Activated CD4-positive, alpha-beta T cell treated with anti-CD3 and anti-CD28 coated beads for 36 hours (primary cell): ENCODE results near the gene COX5A. TPM values are rescaled to one million over a fixed set of nuclear protein-coding genes. Genes with fewer than 3 reads are reported as not detected.

ENCODE experiments used
- ATAC-seq: fragments of 200-7000 bp; cut with Tn5 transposase; one replicate; pipeline ENCODE4 v1.10.0; 2021; ENCODE audit warnings: mild to moderate bottlenecking, moderate library complexity
- CTCF ChIA-PET: fragments of 350-600 bp; sonication (Branson Sonifier 250); formaldehyde crosslinking; loops from one replicate; lab custom pipeline; 2021; ENCODE audit warnings: antibody characterized with exemption; lab: Charles Lee
- POLR2A ChIA-PET: fragments of 350-600 bp; sonication (Branson Sonifier 250); formaldehyde crosslinking; loops from one replicate; lab custom pipeline; 2021; ENCODE audit warnings: antibody characterized with exemption, inconsistent platforms; lab: Charles Lee
- DNase-seq: peaks from one replicate; pipeline ENCODE4 v3.0.0-alpha.2; 2020
- H3K27ac Mint-ChIP-seq: one replicate; pipeline ENCODE4 v1.8.0; 2021; ENCODE audit warnings: mixed read lengths
- H3K27me3 Mint-ChIP-seq: one replicate; pipeline ENCODE4 v1.8.0; 2021; ENCODE audit warnings: mixed read lengths
- H3K36me3 Mint-ChIP-seq: one replicate; pipeline ENCODE4 v1.8.0; 2021; ENCODE audit warnings: low read depth, mixed read lengths
- H3K4me1 Mint-ChIP-seq: one replicate; pipeline ENCODE4 v1.8.0; 2021; ENCODE audit warnings: mixed read lengths
- H3K4me3 Mint-ChIP-seq: one replicate; pipeline ENCODE4 v1.8.0; 2021; ENCODE audit warnings: mild to moderate bottlenecking, moderate library complexity, mixed read lengths
- H3K9me3 Mint-ChIP-seq: one replicate; pipeline ENCODE4 v1.8.0; 2021; ENCODE audit warnings: low read depth, mixed read lengths
- intact Hi-C, 2 experiments: fragments of 100-400 bp; cut with DNase I in 1 of 2; cut with micrococcal nuclease in 1 of 2; formaldehyde crosslinking; loops; one replicate each; pipeline versions ENCODE4 v1.14.2 to v1.15.1; 2022 to 2024; cut with DNase I, micrococcal nuclease
- total RNA-seq, 2 experiments: library from RNA; stranded (reverse); gene quantifications; one replicate each; pipeline ENCODE4 v1.2.3, GENCODE V29; 2021

The COX5A gene
- total RNA-seq, 2 experiments from 2014 or later, result 313 to 319 TPM

- ChIA-PET CTCF (interaction anchor here (0.6 to 1.5 kb wide), 6 partner anchors 15 to 238 kb away, joined by 3 to 4 read pairs (median 3); no protein-coding TSS in a partner anchor), POLR2A (no interaction called here)
- H3K27ac Mint-ChIP-seq, result no peak overlapping the region
- H3K27me3 Mint-ChIP-seq, result peaks cover 25% of the 10 kb centered on the region
- H3K9me3 Mint-ChIP-seq, result no peaks in the 10 kb centered on the region
- no peak overlapping the region for H3K4me3 Mint-ChIP-seq
- H3K4me1 Mint-ChIP-seq, result peaks cover 37% of the 10 kb centered on the region
- DNase-seq (no peak), ATAC-seq (no peak)
- H3K36me3 Mint-ChIP-seq, result no peaks in the 10 kb centered on the region
- intact Hi-C loops, result no loop called here
These were observed 24.3 kb upstream of the COX5A start for GRCh38 chr15:74962219-74962618.

- intact Hi-C loops, result loop anchor here (1.0 to 2.0 kb wide), 3 partner anchors 23 to 240 kb away; partner anchors contain the start of genes C15orf39 (in 1 of the 2) and PPCDC (in 1 of the 2)
- Mint-ChIP-seq H3K4me3 (no peak overlapping the region), H3K27me3 (peaks cover 25% of the 10 kb centered on the region), H3K36me3 (no peaks in the 10 kb centered on the region), H3K9me3 (no peaks in the 10 kb centered on the region), H3K27ac (no peak overlapping the region), H3K4me1 (peaks cover 37% of the 10 kb centered on the region)
- ChIA-PET POLR2A (interaction anchor here (0.6 to 1.1 kb wide), 2 partner anchors 18 to 27 kb away, joined by 3 to 4 read pairs; no protein-coding TSS in a partner anchor), CTCF (interaction anchor here (0.6 to 3.0 kb wide), 7 partner anchors 11 to 239 kb away, joined by 3 to 20 read pairs (median 4); no protein-coding TSS in a partner anchor)
- DNase-seq (no peak), ATAC-seq (no peak)
These were observed 23.7 kb upstream of the COX5A start for GRCh38 chr15:74961616-74962015.

- POLR2A ChIA-PET, result interaction anchor here (0.6 to 1.2 kb wide), 3 partner anchors 18 to 62 kb away, joined by 3 to 6 read pairs (median 4); partner anchors contain the start of gene PPCDC
- peak overlapping the region; percentile 32 for H3K27ac Mint-ChIP-seq
- CTCF ChIA-PET, result interaction anchor here (1.0 to 3.0 kb wide), 8 partner anchors 11 to 193 kb away, joined by 3 to 20 read pairs (median 4); no protein-coding TSS in a partner anchor
- H3K4me1 Mint-ChIP-seq, result peaks cover 37% of the 10 kb centered on the region
- H3K27me3 Mint-ChIP-seq, result peaks cover 25% of the 10 kb centered on the region
- no peak overlapping the region for H3K4me3 Mint-ChIP-seq
- DNase-seq, result peak; percentile 39
- ATAC-seq, result peak; percentile 53
- intact Hi-C loops, result loop anchor here (1.0 to 2.0 kb wide), 3 partner anchors 23 to 240 kb away; partner anchors contain the start of genes C15orf39 (in 1 of the 2) and PPCDC (in 1 of the 2)
- H3K36me3 Mint-ChIP-seq, result no peaks in the 10 kb centered on the region
- H3K9me3 Mint-ChIP-seq, result no peaks in the 10 kb centered on the region
These were observed 23.2 kb upstream of the COX5A start for GRCh38 chr15:74960995-74961588.

- ATAC-seq (no peak), DNase-seq (no peak)
- ChIA-PET POLR2A (interaction anchor here (1.1 to 1.2 kb wide), 2 partner anchors 17 to 63 kb away, joined by 4 to 6 read pairs; partner anchors contain the start of gene PPCDC), CTCF (interaction anchor here (0.8 to 3.0 kb wide), 6 partner anchors 10 to 166 kb away, joined by 3 to 20 read pairs (median 4); no protein-coding TSS in a partner anchor)
- intact Hi-C loops, result loop anchor here in 1 of 2 experiments (2.0 kb wide), 1 partner anchor 63 kb away; the partner anchor contains the start of gene PPCDC
- Mint-ChIP-seq H3K9me3 (no peaks in the 10 kb centered on the region), H3K4me1 (peaks cover 41% of the 10 kb centered on the region), H3K4me3 (no peak overlapping the region), H3K27me3 (peaks cover 25% of the 10 kb centered on the region), H3K36me3 (no peaks in the 10 kb centered on the region), H3K27ac (peak overlapping the region; percentile 72)
These were observed 22.4 kb upstream of the COX5A start for GRCh38 chr15:74960286-74960685.

GRCh38 chr15:74959586-74959939 is 21.7 kb upstream of the COX5A start:
- Mint-ChIP-seq H3K4me1 (peaks cover 46% of the 10 kb centered on the region), H3K27ac (no peak overlapping the region), H3K9me3 (no peaks in the 10 kb centered on the region), H3K36me3 (no peaks in the 10 kb centered on the region), H3K4me3 (no peak overlapping the region), H3K27me3 (peaks cover 25% of the 10 kb centered on the region)
- POLR2A ChIA-PET, result interaction anchor here (0.6 kb wide), 1 partner anchor 409 kb away, joined by 3 read pairs; no protein-coding TSS in a partner anchor
- intact Hi-C loops, result loop anchor here (5.0 to 10.0 kb wide), 3 partner anchors 177 to 493 kb away; partner anchors contain the start of genes CSK (in 1 of the 2) and SIN3A (in 1 of the 2)
- DNase-seq (no peak), ATAC-seq (no peak)
- CTCF ChIA-PET, result interaction anchor here (0.8 to 3.0 kb wide), 6 partner anchors 9 to 165 kb away, joined by 3 to 20 read pairs (median 4); no protein-coding TSS in a partner anchor

GRCh38 chr15:74958908-74959585 is 21.2 kb upstream of the COX5A start:
- Mint-ChIP-seq H3K9me3 (no peaks in the 10 kb centered on the region), H3K4me3 (peak overlapping the region; percentile 38), H3K27me3 (peaks cover 25% of the 10 kb centered on the region), H3K4me1 (peaks cover 46% of the 10 kb centered on the region), H3K36me3 (no peaks in the 10 kb centered on the region), H3K27ac (no peak overlapping the region)
- intact Hi-C loops, result loop anchor here (5.0 to 10.0 kb wide), 3 partner anchors 177 to 493 kb away; partner anchors contain the start of genes CSK (in 1 of the 2) and SIN3A (in 1 of the 2)
- ATAC-seq (no peak), DNase-seq (peak; percentile 17)
- ChIA-PET POLR2A (interaction anchor here (0.6 kb wide), 1 partner anchor 408 kb away, joined by 3 read pairs; no protein-coding TSS in a partner anchor), CTCF (interaction anchor here (0.5 to 3.0 kb wide), 6 partner anchors 9 to 165 kb away, joined by 3 to 20 read pairs (median 3); no protein-coding TSS in a partner anchor)

- intact Hi-C loops, result loop anchor here (5.0 to 10.0 kb wide), 3 partner anchors 176 to 494 kb away; partner anchors contain the start of genes CSK (in 1 of the 2) and SIN3A (in 1 of the 2)
These were observed 20.5 kb upstream of the COX5A start for GRCh38 chr15:74958320-74958907.

GRCh38 chr15:74957476-74958035 is 19.7 kb upstream of the COX5A start:
- Mint-ChIP-seq H3K4me3 (peak overlapping the region; percentile 65), H3K36me3 (no peaks in the 10 kb centered on the region), H3K27me3 (peaks cover 25% of the 10 kb centered on the region), H3K4me1 (peaks cover 46% of the 10 kb centered on the region), H3K9me3 (no peaks in the 10 kb centered on the region), H3K27ac (no peak overlapping the region)
- ATAC-seq, result no peak
- ChIA-PET POLR2A (interaction anchor here (0.6 to 1.0 kb wide), 4 partner anchors 26 to 679 kb away, joined by 3 to 4 read pairs (median 3); no protein-coding TSS in a partner anchor), CTCF (interaction anchor here (0.6 to 1.5 kb wide), 10 partner anchors 10 to 903 kb away, joined by 3 to 8 read pairs (median 4); partner anchors contain the start of gene SCAMP5)
- intact Hi-C loops, result loop anchor here (2.0 to 10.0 kb wide), 5 partner anchors 37 to 495 kb away; partner anchors contain the start of genes CSK (in 1 of the 2), SCAMP5 (in 1 of the 2) and SIN3A (in 1 of the 2)
- DNase-seq, result peak; percentile 41

More at GRCh38 chr15:74958320-74958907, 20.5 kb upstream of the COX5A start:
- ChIA-PET CTCF (interaction anchor here (0.8 to 3.0 kb wide), 4 partner anchors 8 to 101 kb away, joined by 3 to 20 read pairs (median 4); no protein-coding TSS in a partner anchor), POLR2A (no interaction called here)
- Mint-ChIP-seq H3K27ac (no peak overlapping the region), H3K9me3 (no peaks in the 10 kb centered on the region), H3K4me3 (peak overlapping the region; percentile 26), H3K36me3 (no peaks in the 10 kb centered on the region), H3K27me3 (peaks cover 25% of the 10 kb centered on the region), H3K4me1 (peaks cover 46% of the 10 kb centered on the region)
- DNase-seq (peak; percentile 41), ATAC-seq (no peak)

- Mint-ChIP-seq H3K9me3 (no peaks in the 10 kb centered on the region), H3K4me1 (peaks cover 46% of the 10 kb centered on the region), H3K27ac (no peak within 1 kb of the TSS), H3K4me3 (peak within 1 kb of the TSS; percentile 65), H3K36me3 (no peaks in the 10 kb centered on the region), H3K27me3 (peaks cover 25% of the 10 kb centered on the region)
- peak; percentile 84 for ATAC-seq
- POLR2A ChIA-PET, result interaction anchor here (0.6 to 1.0 kb wide), 5 partner anchors 19 to 679 kb away, joined by 3 to 4 read pairs (median 3); partner anchors contain the start of gene COX5A
- peak; percentile 85 for DNase-seq
- CTCF ChIA-PET, result interaction anchor here (0.6 to 1.5 kb wide), 13 partner anchors 11 to 902 kb away, joined by 3 to 8 read pairs (median 3); partner anchors contain the start of genes C15orf39 and SCAMP5
- intact Hi-C loops, result loop anchor here (1.0 to 10.0 kb wide), 13 partner anchors 19 to 495 kb away; partner anchors contain the start of genes SCAMP5 (in 2 of the 2), COX5A (in 1 of the 2), CSK (in 1 of the 2) and PPCDC (in 1 of the 2)
These were observed 19.0 kb upstream of the COX5A start, which contains the start of gene RPP25 for GRCh38 chr15:74956648-74957475. Gene RPP25, minus strand, starts transcription at chr15:74956772. Its CDS starts 189 bp downstream, at chr15:74956583.
